HPDE6-E6E7 (cell line): Measurements from ENCODE around the gene CCDC97.

Experiments
- DNase-seq: peaks from one replicate; pipeline ENCODE4 v3.0.0; 2011; ENCODE audit warnings: missing footprints; ENCODE audit errors: extremely low spot score

The CCDC97 gene

DNA sequence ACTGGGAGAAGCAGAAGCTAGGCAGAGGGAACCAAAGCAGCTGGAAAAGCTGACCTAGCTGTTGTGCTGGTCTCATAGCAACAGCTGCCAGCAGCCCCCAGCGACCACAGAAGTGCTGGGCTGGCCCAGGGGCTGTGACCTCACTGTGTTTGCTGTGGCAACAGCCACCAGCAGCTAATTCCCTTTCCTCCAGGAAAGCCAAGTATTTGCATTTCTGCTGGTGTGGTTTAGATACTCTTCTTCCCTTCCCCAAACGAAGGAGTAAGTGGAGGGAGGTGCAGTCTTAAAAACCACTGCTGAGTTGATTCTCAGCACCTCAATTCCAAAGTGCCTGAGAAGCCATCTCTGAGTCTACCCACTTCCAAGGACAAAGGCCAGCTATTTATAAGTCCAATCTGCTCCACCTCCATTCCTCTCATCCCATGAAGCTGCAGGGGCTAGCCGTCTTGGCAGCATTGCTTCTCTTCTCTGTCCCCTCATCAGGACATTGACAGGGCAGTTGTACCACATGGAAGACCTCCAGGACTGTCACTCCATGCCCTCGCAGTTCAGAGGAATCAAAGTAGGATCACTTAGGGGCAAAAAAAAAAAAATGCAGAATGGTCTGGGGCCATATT lies 11.5 kb upstream of the CCDC97 start:
- no peak for DNase-seq

DNA sequence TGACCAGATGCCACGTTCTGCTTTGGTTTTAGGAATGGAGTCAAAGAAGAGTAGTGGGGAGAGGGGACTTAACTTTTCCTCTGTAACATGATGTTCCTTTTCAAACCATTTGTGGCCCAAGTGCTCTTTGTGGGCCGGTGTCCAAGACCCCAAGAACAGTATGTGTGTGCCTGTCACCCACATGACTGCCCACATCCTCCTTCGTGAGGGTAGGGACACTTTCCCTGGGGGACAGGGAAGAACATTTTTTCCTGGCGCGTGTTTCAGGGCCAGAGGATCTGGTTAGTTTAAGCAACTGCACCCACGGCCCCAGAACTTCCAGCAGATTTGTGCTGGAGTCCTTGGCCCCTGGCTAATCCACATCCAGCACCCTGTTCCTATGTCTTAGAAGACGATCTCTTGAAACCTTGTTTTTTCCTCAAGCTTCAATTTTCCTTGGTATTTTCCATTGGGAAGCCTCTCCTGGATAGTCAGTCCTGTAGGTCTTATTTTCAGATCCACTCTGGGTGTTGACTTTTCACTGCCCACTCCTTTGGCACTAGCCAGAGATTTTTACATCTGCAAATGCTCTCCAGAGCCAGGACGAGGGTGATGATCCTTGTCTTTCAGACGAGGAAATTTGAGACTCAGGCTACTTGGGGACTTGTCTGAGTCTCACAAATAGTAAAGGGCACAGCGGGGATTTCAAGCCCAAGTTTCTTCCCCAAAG lies 10.8 kb upstream of the CCDC97 start:
- DNase-seq = no peak

DNA sequence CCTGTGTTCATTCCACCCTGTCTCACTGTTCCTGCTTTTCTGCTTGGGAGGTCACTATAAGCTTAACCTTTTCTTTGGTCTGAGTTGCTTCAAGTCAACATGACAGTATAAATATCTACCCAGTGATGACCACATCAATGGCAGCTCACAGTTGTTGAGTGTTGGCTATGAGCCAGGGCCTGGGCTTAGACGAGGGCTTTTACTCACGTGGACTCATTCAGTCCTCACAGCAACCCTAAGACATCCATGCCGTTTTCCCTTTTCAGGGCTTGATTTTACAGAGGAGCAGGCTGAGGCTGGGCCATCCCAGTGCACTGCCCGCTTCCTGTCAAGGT lies 10.2 kb upstream of the CCDC97 start:
- no peak for DNase-seq

DNA sequence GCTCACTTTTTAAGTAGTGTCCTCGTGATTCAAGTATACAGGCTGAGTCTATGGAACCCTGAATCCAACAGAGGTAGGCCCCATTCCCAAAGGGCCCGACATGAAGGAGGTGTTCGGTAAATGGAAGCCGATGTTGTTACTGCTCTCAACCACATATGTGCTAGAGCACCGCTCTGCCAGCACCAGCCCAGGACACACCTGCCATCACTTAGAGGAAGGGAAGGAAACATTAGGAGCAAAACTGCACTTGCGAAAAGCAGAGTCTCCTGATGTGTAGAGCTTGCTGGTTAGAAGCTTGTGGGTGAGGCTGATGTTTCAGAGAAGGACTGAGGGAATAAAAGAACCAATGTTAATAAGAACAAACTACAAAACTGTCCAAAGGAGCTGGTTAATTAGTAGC lies 9.4 kb upstream of the CCDC97 start:
- DNase-seq = no peak

DNA sequence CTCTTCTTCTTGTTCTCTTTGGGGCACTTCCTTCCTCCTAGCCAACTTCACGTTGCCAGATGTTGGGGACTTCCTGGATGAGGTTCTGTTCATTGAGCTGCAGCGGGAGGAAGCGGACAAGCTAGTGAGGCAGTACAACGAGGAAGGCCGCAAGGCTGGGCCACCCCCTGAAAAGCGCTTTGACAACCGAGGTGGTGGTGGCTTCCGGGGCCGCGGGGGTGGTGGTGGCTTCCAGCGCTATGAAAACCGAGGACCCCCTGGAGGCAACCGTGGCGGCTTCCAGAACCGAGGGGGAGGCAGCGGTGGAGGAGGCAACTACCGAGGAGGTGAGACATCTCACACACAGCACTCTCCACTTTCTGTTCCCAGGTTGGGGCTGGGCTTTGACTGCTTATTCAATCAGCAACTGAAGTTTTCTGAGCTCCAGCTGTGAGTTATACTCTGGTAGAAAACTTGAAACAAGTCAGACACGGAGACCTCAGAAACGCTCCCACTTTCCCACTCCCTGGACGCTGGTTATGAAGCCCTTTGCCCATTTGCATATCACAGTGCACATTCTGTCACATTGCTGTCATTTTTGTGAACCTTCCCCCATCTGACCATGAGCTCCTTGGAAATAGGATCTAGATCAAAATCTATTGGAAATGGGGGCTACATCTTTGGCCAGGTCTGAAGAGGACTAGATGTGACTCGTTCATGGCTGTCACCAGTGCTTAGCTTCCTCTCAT lies 7.2 kb upstream of the CCDC97 start:
- DNase-seq = no peak

DNA sequence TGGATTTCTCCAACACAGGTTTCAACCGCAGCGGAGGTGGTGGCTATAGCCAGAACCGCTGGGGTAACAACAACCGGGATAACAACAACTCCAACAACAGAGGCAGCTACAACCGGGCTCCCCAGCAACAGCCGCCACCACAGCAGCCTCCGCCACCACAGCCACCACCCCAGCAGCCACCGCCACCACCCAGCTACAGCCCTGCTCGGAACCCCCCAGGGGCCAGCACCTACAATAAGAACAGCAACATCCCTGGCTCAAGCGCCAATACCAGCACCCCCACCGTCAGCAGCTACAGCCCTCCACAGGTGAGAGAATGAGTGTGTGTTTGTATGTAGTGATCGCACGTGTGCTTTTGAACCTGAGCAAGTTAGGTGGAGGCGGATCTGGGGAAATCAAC lies 6.0 kb upstream of the CCDC97 start:
- no peak for DNase-seq

DNA sequence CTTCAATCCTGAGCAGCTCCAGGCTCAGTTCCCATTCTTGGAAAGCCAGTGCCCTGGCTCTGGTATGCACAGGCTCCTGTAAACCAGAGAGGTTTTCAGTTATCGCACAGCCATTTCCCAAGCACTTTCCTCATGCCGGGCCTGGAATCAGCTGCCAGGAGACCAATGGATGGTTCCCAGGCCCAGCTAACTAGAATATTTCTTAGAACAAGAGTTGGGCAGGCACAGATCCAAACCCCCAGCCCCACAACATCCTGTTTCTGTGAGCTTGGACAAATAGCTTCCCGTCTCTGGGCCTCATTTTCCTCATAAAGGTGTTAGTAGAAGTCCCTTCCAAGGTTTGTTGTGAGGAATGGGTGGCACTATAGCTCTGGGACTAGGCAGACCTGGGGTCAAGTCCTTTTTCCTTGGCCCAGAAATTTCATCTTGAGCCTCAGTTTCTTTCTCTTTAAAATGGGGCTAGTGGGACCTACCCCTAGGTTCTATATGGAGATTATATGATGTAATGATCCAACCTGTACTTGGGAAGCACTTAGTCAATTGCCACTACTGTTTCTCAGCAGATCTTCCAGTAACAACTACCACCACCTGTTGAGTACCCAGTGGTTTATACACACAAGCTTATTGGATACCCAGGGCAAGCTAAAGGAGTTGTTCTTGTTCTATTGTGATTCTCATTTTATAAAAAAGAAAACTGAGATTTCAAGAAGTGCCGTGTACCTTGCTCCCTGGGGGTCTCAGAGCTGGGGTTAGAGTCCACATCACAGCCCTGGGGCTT lies 5.1 kb upstream of the CCDC97 start:
- DNase-seq = no peak

DNA sequence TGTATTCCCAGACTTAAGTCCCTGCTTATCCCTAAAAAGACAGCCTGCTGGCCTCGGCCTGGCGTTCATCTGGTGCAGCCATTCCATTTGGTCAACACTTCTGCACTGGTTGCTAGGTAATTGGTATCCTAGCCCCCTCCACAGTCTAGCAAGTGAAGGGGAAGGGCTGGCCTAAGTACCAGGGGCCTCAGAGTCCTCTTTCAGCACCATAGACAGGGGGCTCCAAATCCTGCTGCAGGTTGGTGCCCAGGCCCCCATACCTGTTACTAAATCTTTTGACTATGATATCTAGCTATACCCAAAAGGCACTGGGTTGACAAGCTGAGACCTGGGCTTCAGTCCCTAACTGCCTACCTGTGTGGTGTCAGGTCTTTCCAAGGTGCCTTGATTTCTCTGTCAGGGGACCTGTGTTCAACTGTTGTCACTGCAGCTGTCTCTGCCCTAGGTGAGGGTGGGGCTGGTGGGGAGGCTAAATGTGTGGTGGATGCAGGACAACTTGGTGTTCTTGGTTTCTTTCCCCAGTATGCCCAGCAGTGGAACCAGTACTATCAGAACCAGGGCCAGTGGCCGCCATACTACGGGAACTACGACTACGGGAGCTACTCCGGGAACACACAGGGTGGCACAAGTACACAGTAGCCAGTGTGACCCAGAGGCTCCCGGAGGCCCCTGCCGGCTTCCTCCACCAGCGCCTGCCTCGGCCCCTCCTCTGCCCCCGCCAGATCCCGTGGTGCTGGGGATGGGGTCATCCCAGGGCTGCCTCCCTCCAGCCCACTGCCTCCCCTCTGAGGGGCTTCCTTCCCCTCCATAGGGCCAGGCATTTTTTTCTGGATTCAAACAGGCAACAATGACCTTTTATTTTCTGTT lies 3.8 kb upstream of the CCDC97 start:
- DNase-seq = no peak

DNA sequence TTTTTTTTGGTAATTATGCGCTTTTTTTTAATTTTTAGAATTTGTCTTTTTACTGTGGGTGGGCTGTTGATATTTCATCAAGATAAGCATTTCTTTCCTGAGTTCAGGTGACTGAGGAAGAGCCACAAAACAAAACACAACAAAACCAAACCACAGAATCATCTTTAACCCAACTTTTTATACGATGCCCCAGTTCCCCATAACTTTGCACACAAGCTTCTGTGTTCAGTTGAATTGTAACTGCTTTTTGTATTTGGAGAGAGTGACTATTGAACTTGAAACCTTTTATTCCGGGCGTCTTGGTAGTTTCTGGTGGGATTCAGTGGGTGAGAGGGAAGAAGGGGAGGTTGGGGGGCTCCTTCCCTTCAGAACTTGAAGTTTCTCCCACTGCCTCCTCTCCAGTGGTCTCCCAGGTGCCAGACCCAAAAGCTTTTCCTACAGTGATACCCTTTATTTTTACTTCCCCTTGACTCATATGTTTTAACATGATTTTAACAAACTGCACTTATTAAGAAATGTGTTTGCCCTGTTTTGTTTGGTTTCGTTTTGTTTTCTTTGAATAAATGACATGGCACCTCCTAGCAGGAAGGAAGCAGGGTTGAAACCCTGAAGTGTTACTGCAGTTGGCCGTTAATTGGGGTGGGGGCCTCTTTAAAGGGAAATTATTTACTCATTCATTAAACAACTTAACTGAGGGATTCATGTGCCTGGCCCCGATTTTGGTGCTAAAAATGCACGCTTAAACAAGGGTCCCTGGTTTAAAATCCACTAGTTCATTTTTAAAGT lies 2.7 kb upstream of the CCDC97 start:
- no peak for DNase-seq

DNA sequence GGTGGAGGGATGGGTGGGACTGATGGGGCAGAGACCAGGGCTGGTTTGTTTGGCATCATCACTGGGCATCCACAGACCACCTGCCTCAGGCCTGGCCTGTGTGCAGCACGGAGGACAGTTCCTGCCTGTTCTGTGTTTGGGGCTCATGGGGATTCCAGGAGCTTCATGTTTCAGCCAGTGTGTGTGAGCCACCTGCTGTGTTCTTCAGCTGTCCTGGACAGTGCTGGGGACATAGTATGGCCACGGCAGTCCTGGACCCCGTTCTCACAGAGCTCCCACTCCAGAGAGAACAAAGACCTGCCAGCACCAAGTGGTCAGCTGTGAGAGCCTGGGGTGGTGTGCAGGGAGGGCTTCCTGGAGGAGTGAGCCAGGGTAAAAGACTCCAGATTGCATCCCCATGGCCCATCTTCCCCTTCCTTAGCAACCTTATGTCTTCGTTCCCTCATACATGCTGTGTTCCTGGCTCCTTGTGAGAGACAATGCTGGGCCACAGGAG lies 2.0 kb upstream of the CCDC97 start:
- DNase-seq = no peak

DNA sequence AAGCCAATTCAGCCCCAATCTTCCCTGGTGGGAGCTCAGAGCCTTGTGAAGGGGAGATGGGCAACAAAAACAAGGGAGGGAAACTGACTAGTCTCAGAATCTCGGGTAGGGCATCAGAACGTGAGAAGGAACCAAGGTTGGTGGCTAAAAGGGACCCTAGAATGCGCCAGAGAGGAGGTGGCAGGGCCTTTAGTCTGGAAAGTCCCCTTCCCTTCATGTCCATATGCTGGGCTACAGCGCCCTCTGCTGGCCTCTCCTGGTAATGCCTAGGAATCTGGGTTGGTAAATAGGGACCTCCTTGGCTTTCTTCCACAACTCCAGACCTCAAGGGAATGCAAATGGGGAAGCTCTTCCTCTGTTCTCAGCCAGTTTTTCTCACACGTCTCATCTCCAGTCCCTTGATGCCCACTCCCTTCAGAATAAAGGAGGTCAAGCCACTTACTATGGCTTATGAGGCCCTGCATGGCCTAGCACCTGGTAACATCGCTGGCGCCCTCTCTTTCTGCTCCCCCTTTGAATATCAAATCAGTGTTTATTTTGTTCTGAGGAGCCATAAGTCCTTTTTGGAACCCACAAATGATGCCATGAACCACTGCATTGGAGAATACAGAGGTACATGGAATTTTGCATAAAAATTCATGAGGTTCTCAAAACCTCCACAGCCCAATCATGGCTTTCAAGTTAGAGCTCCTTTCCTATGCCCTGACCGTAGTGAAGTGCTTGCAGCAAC lies 1.4 kb upstream of the CCDC97 start:
- no peak for DNase-seq

DNA sequence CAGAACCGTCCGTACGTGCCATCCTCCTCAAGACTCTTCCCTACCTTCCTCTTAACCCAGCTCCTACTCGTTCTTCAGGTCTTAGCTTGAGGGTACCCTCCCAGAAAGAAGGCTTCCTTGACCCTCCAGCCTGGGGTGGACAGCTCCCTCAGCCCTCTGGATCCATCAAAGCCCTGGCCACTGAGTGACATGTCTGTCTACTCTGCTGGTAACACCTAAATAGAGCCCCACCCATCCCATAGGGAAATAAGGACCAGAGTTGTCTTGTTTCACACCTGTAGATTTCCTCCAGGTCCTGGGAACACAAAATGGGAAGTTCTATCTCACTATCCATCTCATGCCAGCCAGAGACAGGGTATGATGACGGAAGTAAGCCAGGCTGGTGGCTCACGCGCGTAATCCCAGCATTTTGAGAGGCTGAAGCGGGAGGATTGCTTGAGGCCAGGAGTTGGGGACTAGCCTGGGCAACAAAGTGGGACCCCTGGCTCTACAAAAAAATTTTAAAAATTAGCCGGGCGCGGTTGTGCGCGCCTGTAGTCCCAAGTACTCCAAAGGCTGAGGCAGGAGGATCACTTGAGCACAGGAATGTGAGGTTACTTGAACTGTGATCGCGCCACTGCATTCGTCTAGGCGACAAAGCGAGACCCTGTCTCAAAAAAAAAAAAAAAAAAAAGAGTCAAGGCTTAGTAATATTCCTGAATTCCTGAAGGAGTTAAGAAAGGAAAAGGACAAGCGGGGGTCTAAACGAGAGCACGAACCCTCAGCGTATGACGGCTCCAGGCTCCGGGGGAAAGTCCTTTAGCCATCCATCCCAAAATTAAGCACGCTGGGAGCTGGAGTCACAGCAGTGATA lies 566 bp upstream of the CCDC97 start:
- DNase-seq = no peak

DNA sequence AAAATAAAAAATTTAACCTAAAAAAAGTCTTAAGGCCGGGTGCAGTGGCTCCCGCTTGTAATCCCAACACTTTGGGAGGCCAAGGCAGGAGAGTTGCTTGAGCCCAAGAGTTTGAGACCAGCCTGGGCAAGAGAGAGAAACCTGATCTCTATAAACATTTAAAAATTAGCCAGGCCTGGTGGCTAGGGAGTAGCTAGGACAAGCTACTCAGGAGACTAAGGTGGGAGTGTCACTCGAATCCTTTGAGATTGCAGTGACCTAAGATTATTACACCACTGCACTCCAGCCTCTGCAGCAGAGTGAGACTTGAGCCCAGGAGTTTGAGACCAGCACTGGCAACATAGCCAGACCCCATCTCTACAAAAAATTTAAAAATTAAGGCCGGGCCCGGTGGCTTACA lies 1.1 kb downstream of the CCDC97 start:
- DNase-seq = no peak

DNA sequence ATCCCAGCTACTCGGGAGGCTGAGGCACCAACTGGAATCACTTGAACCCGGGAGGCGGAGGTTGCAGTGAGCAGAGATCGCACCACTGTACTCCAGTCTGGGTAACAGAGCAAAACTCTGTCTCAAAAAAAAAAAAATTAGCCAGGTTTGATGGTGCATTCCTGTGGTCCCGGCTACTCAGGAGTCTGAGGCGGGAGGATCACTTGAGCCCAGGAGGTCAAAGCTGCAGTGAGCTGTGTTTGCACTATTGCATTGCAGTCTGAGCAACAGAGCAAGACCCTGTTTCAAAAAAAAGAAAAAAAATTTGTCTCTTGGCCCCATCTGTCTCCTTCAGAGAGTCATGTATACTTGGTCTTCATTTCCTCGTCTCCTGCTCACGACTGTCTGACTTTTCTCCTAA lies 1.6 kb downstream of the CCDC97 start:
- no peak for DNase-seq

DNA sequence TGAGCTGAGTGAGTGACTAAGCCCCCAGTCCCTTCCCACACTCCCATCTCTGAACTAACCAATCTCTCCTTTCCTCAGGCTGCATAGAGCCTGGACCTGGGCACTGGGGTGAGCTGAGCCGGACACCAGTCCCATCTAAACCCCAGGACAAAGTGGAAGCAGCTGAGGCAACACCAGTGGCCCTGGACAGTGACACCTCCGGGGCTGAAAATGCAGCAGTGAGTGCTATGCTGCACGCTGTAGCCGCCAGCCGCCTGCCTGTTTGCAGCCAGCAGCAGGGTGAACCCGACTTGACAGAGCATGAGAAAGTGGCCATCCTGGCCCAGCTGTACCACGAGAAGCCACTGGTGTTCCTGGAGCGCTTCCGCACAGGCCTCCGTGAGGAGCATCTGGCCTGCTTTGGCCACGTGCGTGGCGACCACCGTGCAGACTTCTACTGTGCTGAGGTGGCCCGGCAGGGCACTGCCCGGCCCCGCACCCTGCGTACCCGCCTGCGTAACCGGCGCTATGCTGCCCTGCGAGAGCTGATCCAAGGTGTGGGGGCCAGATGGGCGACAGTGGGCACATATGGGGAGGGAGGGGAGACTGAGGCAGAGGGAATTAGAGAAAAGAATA lies 6.4 kb downstream of the CCDC97 start:
- DNase-seq = no peak

DNA sequence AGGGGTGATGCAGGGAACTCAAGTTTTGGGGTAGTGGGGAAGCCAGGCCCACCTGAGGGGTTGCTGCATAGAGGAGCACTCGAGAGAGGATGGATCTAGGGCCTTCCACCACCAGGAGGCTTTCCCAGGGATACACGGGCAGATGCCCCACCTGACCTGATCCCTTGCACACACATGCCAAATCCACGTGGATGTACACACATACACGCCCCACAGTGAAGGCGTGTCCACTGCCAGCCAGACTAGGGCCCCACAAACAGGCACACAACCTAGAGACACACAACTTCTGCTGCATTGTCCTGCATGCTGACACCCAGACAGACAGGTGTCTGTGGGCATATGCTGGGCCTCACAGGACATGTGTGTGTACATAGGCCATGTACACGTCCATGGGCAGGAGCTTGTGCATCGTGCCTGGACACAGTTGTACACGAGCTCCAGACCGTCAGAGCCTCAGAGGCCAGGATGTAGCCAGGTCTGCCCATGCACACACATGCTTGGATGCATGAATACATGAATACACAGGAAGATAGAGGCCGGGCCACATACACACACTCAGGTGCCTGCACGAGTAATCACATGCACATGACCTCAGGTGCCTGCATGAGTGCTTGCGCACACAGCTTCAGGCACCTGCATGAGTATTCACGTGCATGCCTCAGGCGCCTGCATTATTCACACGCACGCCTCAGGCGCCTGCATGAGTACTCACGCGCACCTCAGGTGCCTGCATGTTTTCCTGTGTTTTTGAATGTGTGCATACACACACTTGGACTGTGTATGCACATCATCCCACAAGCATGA lies 8.9 kb downstream of the CCDC97 start:
- DNase-seq = no peak

DNA sequence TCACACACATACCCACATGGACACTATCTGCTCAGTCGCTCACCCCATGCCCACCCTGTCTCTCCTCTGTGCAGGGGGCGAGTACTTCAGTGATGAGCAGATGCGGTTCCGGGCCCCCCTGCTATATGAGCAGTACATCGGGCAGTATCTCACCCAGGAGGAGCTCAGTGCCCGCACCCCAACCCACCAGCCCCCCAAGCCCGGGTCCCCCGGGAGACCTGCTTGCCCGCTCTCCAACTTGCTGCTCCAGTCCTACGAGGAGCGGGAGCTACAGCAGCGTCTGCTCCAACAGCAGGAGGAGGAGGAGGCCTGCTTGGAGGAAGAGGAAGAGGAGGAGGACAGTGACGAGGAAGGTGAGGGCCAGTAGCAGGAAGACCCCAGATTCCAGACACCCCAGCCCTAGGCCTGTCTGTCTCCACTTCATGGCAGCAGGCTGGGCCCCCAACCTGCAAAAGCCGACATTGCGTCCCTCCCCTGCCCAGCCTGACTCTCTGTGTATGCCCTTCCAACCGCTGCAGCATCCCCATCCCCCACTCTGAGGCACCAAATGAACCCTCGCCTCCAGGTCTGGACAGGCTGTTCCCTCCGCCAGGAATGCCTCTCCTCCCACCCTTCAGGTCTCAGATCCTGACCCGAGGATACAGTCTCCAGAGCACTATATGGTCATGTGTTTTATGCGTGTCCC lies 9.7 kb downstream of the CCDC97 start:
- DNase-seq = no peak
